Fibroblast of lung (primary cell): ENCODE measurements around the gene TTC39B.

ENCODE experiments used
- CTCF ChIP-seq, 2 donors: IDR thresholded peaks in 1 of 2; conservative IDR thresholded peaks in 1 of 2; 1 replicate in 1 of 2; 2 replicates in 1 of 2; pipeline ENCODE4 v1.5.1; 2011 to 2012; ENCODE audit warnings: low read length in 2 of 2, control low read depth in 1 of 2, inconsistent platforms in 1 of 2, low read depth in 1 of 2, mild to moderate bottlenecking in 1 of 2
- EZH2 ChIP-seq: IDR thresholded peaks from 2 replicates; pipeline ENCODE4 v1.5.1; 2012; ENCODE audit warnings: low read length, control low read depth, mild to moderate bottlenecking; ENCODE audit errors: missing control alignments

- no peak for TF ChIP-seq CTCF (conservative IDR thresholded peaks at IDR 0.05 in 1 of 2, IDR thresholded peaks at IDR 0.05 in 1 of 2; ENCODE audit: low read depth in 1 of 2, low read length in 2 of 2)
- TF ChIP-seq EZH2, result no peak
Measured at GRCh38 chr9:15160673-15161072, 146.3 kb downstream of the TTC39B start.
